ENCODE measurements around the gene PHC1.

DNA sequence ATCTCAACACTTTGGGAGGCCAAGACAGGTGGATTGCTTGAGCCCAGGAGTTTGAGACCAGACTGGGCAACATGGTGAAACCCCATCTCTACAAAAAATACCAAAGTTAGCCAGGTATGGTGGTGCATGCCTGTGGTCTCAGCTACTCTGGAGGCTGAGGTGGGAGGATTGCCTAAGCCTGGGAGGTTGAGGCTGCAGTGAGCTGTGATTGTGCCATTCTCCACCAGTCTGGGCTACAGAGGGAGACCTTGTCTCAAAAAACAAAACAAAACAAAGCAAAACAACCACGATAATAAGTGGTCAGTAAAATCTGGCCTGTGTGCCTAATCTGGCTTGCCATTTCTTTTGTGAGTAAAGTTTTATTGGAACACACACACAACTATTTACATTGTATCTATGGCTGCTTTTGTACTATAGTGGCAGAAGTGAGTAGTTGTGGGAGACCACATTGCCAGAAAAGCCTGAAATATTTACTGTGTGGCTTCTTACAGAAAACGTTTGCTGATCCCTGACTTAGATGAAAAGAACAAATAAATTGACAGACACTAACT lies 55.6 kb downstream of the PHC1 start:
- TF ChIP-seq, protein P1, sequence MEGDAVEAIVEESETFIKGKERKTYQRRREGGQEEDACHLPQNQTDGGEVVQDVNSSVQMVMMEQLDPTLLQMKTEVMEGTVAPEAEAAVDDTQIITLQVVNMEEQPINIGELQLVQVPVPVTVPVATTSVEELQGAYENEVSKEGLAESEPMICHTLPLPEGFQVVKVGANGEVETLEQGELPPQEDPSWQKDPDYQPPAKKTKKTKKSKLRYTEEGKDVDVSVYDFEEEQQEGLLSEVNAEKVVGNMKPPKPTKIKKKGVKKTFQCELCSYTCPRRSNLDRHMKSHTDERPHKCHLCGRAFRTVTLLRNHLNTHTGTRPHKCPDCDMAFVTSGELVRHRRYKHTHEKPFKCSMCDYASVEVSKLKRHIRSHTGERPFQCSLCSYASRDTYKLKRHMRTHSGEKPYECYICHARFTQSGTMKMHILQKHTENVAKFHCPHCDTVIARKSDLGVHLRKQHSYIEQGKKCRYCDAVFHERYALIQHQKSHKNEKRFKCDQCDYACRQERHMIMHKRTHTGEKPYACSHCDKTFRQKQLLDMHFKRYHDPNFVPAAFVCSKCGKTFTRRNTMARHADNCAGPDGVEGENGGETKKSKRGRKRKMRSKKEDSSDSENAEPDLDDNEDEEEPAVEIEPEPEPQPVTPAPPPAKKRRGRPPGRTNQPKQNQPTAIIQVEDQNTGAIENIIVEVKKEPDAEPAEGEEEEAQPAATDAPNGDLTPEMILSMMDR (IDR thresholded peaks at IDR 0.05): no peak
- TF ChIP-seq NRF1 (IDR thresholded peaks at IDR 0.05; ENCODE audit: low read depth, low read length) (no peak), RFX5 (IDR thresholded peaks at IDR 0.05; ENCODE audit: low read length) (no peak), USF2 (IDR thresholded peaks at IDR 0.05; ENCODE audit: borderline replicate concordance, low read depth, low read length) (no peak), MEF2A (IDR thresholded peaks at IDR 0.05; ENCODE audit: borderline replicate concordance, low read depth) (no peak), MXI1 (IDR thresholded peaks at IDR 0.05; ENCODE audit: low read depth, low read length) (no peak), TAF1 (IDR thresholded peaks at IDR 0.05; ENCODE audit: borderline replicate concordance, low read depth, low read length) (no peak), POLR2AphosphoS5 (IDR thresholded peaks at IDR 0.05; ENCODE audit: low read depth, low read length) (no peak)
